HG03457 (cell line): Measurements from ENCODE around the gene CCNL2.

Source experiments
- ATAC-seq: cut with Tn5 transposase; IDR thresholded peaks from one replicate; pipeline ENCODE4 v1.9.1; 2021; ENCODE audit warnings: moderate number of reproducible peaks; ENCODE audit not compliant: unreplicated experiment

CCNL2 gene

GRCh38 chr1:1359308-1359663 is 39.8 kb downstream of the CCNL2 start:
- ATAC-seq: no peak

GRCh38 chr1:1358433-1359271 is 40.5 kb downstream of the CCNL2 start, which contains the start of gene MXRA8:
TSS of gene MXRA8 (minus strand) at chr1:1358555. CDS start at chr1:1358504, 51 bp downstream.
- ATAC-seq: no peak

- no peak for ATAC-seq
Observed at GRCh38 chr1:1357871-1358432, 41.2 kb downstream of the CCNL2 start.

- ATAC-seq: no peak
Observed at GRCh38 chr1:1356796-1357401, 42.2 kb downstream of the CCNL2 start.

GRCh38 chr1:1356166-1356795 is 42.9 kb downstream of the CCNL2 start:
- no peak for ATAC-seq

GRCh38 chr1:1355416-1355815 is 43.7 kb downstream of the CCNL2 start:
- ATAC-seq: no peak

- no peak for ATAC-seq
Observed at GRCh38 chr1:1354271-1355247, 44.6 kb downstream of the CCNL2 start.

GRCh38 chr1:1353389-1354151 is 45.6 kb downstream of the CCNL2 start:
- no peak for ATAC-seq

GRCh38 chr1:1352786-1353388 is 46.2 kb downstream of the CCNL2 start:
- no peak for ATAC-seq

- no peak for ATAC-seq
Observed at GRCh38 chr1:1351511-1352427, 47.4 kb downstream of the CCNL2 start.

- no peak for ATAC-seq
Observed at GRCh38 chr1:1349256-1350012, 49.7 kb downstream of the CCNL2 start, which contains the start of gene DVL1. TSS of gene DVL1 (minus strand) at chr1:1349418. CDS start at chr1:1349065, 353 bp downstream.

GRCh38 chr1:1348420-1349255 is 50.5 kb downstream of the CCNL2 start:
- no peak for ATAC-seq

GRCh38 chr1:1347663-1348419 is 51.3 kb downstream of the CCNL2 start:
- ATAC-seq: no peak

GRCh38 chr1:1347026-1347595 is 52.0 kb downstream of the CCNL2 start:
- ATAC-seq: no peak

GRCh38 chr1:1346501-1346890 is 52.6 kb downstream of the CCNL2 start:
- ATAC-seq: no peak
